HepG2 (cell line): ENCODE results near the gene UNC13D. TPM values are rescaled to one million over a fixed set of nuclear protein-coding genes. Genes with fewer than 3 reads are reported as not detected.

Source experiments
- ARID2 ChIP-seq: sonication (generic); formaldehyde crosslinking; IDR thresholded peaks from 2 replicates; pipeline ENCODE4 v1.8.1; 2022; ENCODE audit warnings: mild to moderate bottlenecking, missing genetic modification reagents, borderline replicate concordance
- CENPBD1 ChIP-seq: sonication (generic); formaldehyde crosslinking; IDR thresholded peaks from 2 replicates; pipeline ENCODE4 v1.8.0; 2022; ENCODE audit warnings: missing genetic modification reagents, low read depth, mild to moderate bottlenecking, borderline replicate concordance
- ERF ChIP-seq: IDR thresholded peaks from 2 replicates; pipeline ENCODE4 v1.6.1; 2018; ENCODE audit warnings: missing biosample characterization, missing genetic modification reagents
- ETV6 ChIP-seq: sonication (generic); formaldehyde crosslinking; conservative IDR thresholded peaks from 2 replicates; pipeline ENCODE4 v1.4.0; 2020; ENCODE audit warnings: missing genetic modification reagents
- IRF2 ChIP-seq: IDR thresholded peaks from 2 replicates; pipeline ENCODE4 v1.6.1; 2018; ENCODE audit warnings: missing genetic modification reagents, missing compliant biosample characterization
- SALL1 ChIP-seq: sonication (generic); formaldehyde crosslinking; IDR thresholded peaks from 2 replicates; pipeline ENCODE4 v1.8.0; 2022; ENCODE audit warnings: mild to moderate bottlenecking, missing genetic modification reagents
- SCMH1 ChIP-seq: sonication (generic); formaldehyde crosslinking; IDR thresholded peaks from 2 replicates; pipeline ENCODE4 v1.9.0; 2021; ENCODE audit warnings: missing genetic modification reagents, mild to moderate bottlenecking, borderline replicate concordance
- THAP8 ChIP-seq: sonication (generic); formaldehyde crosslinking; IDR thresholded peaks from 2 replicates; pipeline ENCODE4 v1.5.1; 2020; ENCODE audit warnings: missing genetic modification reagents, mild to moderate bottlenecking, borderline replicate concordance
- ZNF12 ChIP-seq: sonication (generic); formaldehyde crosslinking; IDR thresholded peaks from 2 replicates; pipeline ENCODE4 v1.5.0; 2020; ENCODE audit warnings: missing genetic modification reagents
- ZNF235 ChIP-seq: sonication (generic); formaldehyde crosslinking; IDR thresholded peaks from 2 replicates; pipeline ENCODE4 v1.8.1; 2023; ENCODE audit warnings: mild to moderate bottlenecking, missing genetic modification reagents, borderline replicate concordance
- ZNF549 ChIP-seq: sonication (generic); formaldehyde crosslinking; IDR thresholded peaks from 2 replicates; pipeline ENCODE4 v1.5.0; 2020; ENCODE audit warnings: missing genetic modification reagents
- ZNF781 ChIP-seq: sonication (generic); formaldehyde crosslinking; IDR thresholded peaks from 2 replicates; pipeline ENCODE4 v1.5.1; 2020; ENCODE audit warnings: borderline replicate concordance, mild to moderate bottlenecking, missing genetic modification reagents; ENCODE audit errors: not compliant biosample characterization
- ZNF879 ChIP-seq: sonication (generic); formaldehyde crosslinking; IDR thresholded peaks from 2 replicates; pipeline ENCODE4 v1.8.1; 2023; ENCODE audit warnings: missing genetic modification reagents
- ZNF883 ChIP-seq: sonication (generic); formaldehyde crosslinking; IDR thresholded peaks from 2 replicates; pipeline ENCODE4 v1.5.1; 2020; ENCODE audit warnings: mild to moderate bottlenecking, missing genetic modification reagents; ENCODE audit errors: not compliant biosample characterization
- ZSCAN25 ChIP-seq: sonication (generic); formaldehyde crosslinking; IDR thresholded peaks from 2 replicates; pipeline ENCODE4 v1.8.0; 2022; ENCODE audit warnings: mild to moderate bottlenecking, missing genetic modification reagents
- polyA plus RNA-seq, 8 experiments: library from polyadenylated mRNA; depleted of rRNA in 3 of 8; stranded (reverse) in 7 of 8; unstranded in 1 of 8; fragments of >200 nt; fragmentation: Illumina TruSeq in 4 of 8; extraction: Trizol in 4 of 8; gene quantifications; 2 replicates each; pipeline versions ENCODE4 v1.2.1 to v1.2.3, GENCODE V29; 2011 to 2016; ENCODE audit warnings: low read depth in 4 of 8, missing spikeins in 1 of 8, mixed read lengths in 1 of 8; ENCODE audit not compliant: insufficient read depth in 1 of 8
- total RNA-seq, 5 experiments: library from RNA; depleted of rRNA; stranded (reverse); fragments of >200 nt; fragmentation: Illumina TruSeq; extraction: Trizol; gene quantifications; 2 replicates each; pipeline ENCODE4 v1.2.3, GENCODE V29; 2016; ENCODE audit warnings: low read depth in 1 of 5
- TF ChIP-seq, protein P1 (sequence below): IDR thresholded peaks from 2 replicates; pipeline ENCODE4 v1.4.0; 2020; ENCODE audit warnings: mild to moderate bottlenecking, missing genetic modification reagents

UNC13D gene
- total and polyA plus RNA-seq, 2 of the 13 experiments (the other 11 are each of a cell fraction or from before 2014, with no cell fraction given): 29.7 to 42.7 TPM

DNA sequence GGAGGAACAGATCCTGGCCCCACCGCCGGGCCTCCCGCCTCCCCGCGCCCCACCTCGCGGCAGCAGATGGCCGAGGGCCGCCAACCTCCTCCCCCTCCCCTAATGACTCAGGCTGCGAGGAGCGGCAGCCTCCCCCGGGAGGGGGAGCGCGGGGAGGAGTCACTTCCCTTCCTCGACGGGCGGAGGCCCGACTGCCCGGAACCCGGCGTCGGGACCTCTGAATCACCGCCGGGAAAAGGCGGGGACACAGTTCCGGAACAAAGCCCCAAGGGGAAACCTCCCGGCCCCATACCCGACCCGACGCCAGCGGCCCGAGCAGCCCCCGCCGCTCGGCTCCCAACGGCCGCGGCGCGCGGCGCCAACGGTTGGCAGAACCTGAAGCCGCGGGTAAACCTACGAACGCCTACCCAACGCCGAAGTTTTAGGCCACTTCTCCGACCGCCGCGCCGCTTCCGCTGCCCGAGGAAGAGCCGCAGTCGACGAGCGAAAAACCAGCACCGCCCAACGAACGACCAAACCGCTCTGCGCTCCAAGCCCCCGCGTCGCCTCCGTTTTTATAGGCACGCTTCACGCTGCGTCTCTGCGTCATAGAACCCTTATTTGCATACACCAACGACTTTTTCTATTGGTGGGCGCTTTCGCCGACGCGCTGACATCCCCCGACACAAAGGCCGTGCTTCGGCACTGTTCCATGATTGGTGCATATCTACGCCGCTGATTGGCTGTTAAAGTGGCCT is 64.8 kb downstream of the UNC13D start (continued):
- TF ChIP-seq SCMH1 (CRISPR knock-in tag) (no peak), THAP8 (CRISPR knock-in tag) (no peak), ARID2 (CRISPR knock-in tag) (no peak), IRF2 (CRISPR knock-in tag) (peak; percentile 93; the same call in 1 of the 2 replicates), ZNF879 (peak; percentile 92), ZSCAN25 (peak; percentile 71; the same call in 1 of the 2 replicates), ZNF12 (peak; percentile 66), ZNF883 (CRISPR knock-in tag) (peak; percentile 98), CENPBD1 (CRISPR knock-in tag) (no peak), ZNF549 (CRISPR knock-in tag) (no peak), ZNF235 (peak; percentile 95), ETV6 (peak; percentile 98), ZNF781 (CRISPR knock-in tag) (peak; percentile 84), ERF (CRISPR knock-in tag) (peak; percentile 98), SALL1 (CRISPR knock-in tag) (peak; percentile 96)
- TF ChIP-seq, protein P1, sequence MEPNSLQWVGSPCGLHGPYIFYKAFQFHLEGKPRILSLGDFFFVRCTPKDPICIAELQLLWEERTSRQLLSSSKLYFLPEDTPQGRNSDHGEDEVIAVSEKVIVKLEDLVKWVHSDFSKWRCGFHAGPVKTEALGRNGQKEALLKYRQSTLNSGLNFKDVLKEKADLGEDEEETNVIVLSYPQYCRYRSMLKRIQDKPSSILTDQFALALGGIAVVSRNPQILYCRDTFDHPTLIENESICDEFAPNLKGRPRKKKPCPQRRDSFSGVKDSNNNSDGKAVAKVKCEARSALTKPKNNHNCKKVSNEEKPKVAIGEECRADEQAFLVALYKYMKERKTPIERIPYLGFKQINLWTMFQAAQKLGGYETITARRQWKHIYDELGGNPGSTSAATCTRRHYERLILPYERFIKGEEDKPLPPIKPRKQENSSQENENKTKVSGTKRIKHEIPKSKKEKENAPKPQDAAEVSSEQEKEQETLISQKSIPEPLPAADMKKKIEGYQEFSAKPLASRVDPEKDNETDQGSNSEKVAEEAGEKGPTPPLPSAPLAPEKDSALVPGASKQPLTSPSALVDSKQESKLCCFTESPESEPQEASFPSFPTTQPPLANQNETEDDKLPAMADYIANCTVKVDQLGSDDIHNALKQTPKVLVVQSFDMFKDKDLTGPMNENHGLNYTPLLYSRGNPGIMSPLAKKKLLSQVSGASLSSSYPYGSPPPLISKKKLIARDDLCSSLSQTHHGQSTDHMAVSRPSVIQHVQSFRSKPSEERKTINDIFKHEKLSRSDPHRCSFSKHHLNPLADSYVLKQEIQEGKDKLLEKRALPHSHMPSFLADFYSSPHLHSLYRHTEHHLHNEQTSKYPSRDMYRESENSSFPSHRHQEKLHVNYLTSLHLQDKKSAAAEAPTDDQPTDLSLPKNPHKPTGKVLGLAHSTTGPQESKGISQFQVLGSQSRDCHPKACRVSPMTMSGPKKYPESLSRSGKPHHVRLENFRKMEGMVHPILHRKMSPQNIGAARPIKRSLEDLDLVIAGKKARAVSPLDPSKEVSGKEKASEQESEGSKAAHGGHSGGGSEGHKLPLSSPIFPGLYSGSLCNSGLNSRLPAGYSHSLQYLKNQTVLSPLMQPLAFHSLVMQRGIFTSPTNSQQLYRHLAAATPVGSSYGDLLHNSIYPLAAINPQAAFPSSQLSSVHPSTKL (CRISPR knock-in tag): no peak
